Fibroblast of pulmonary artery (primary cell): ENCODE data around the gene SLC35G6.

ENCODE experiments used
- DNase-seq: peaks from one replicate; pipeline ENCODE4 v3.0.0-alpha.2; 2010; ENCODE audit warnings: low read depth
- H3K4me3 ChIP-seq: replicated peaks from 2 replicates; pipeline ENCODE4 v1.5.1; 2011; ENCODE audit warnings: low read depth, mild to moderate bottlenecking, control low read depth, low read length, moderate library complexity
- TF ChIP-seq, protein P1 (sequence below): IDR thresholded peaks from 2 replicates; pipeline ENCODE4 v1.5.1; 2011; ENCODE audit warnings: mild to moderate bottlenecking, control low read depth, low read length, inconsistent platforms; ENCODE audit errors: missing control alignments

The SLC35G6 gene

GRCh38 chr17:7443499-7444485 is 37.5 kb upstream of the SLC35G6 start:
- DNase-seq, result peak; percentile 61
- TF ChIP-seq, protein P1, sequence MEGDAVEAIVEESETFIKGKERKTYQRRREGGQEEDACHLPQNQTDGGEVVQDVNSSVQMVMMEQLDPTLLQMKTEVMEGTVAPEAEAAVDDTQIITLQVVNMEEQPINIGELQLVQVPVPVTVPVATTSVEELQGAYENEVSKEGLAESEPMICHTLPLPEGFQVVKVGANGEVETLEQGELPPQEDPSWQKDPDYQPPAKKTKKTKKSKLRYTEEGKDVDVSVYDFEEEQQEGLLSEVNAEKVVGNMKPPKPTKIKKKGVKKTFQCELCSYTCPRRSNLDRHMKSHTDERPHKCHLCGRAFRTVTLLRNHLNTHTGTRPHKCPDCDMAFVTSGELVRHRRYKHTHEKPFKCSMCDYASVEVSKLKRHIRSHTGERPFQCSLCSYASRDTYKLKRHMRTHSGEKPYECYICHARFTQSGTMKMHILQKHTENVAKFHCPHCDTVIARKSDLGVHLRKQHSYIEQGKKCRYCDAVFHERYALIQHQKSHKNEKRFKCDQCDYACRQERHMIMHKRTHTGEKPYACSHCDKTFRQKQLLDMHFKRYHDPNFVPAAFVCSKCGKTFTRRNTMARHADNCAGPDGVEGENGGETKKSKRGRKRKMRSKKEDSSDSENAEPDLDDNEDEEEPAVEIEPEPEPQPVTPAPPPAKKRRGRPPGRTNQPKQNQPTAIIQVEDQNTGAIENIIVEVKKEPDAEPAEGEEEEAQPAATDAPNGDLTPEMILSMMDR, result no peak
- no peak overlapping the region for H3K4me3 ChIP-seq

- DNase-seq, result no peak
- H3K4me3 ChIP-seq, result peak within 1 kb of the TSS; percentile 34
- TF ChIP-seq, protein P1, result no peak
These were observed 36.3 kb upstream of the SLC35G6 start, which contains the start of gene CHRNB1 for GRCh38 chr17:7444682-7445618. CHRNB1 (plus strand) TSS chr17:7445061; CDS start chr17:7445128, 67 bp downstream.

DNA sequence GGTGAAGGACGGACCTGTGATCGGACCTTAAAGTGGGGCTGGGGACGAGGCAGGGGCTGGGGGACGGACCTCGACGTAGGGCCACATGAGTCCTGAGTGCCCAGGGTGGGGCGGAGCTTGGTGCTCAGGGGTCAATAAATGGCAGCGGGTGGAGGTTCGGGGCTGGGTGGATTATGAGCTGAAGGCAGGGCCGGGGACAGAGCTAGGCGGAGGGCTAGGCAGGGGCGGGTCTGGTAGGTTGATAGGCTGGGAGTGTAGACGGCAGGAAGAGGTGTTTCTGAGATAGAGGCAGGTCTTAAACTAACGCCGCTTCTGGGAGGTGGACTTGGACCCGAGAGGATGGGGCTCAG is 35.7 kb upstream of the SLC35G6 start:
- TF ChIP-seq, protein P1, result no peak
- DNase-seq, result no peak
- H3K4me3 ChIP-seq, result peak overlapping the region; percentile 34

GRCh38 chr17:7448461-7448860 is 32.8 kb upstream of the SLC35G6 start:
- no peak for DNase-seq
- H3K4me3 ChIP-seq, result no peak overlapping the region
- TF ChIP-seq, protein P1, result no peak

GRCh38 chr17:7459961-7460545 is 21.2 kb upstream of the SLC35G6 start:
- no peak overlapping the region for H3K4me3 ChIP-seq
- TF ChIP-seq, protein P1, result no peak
- no peak for DNase-seq

DNA sequence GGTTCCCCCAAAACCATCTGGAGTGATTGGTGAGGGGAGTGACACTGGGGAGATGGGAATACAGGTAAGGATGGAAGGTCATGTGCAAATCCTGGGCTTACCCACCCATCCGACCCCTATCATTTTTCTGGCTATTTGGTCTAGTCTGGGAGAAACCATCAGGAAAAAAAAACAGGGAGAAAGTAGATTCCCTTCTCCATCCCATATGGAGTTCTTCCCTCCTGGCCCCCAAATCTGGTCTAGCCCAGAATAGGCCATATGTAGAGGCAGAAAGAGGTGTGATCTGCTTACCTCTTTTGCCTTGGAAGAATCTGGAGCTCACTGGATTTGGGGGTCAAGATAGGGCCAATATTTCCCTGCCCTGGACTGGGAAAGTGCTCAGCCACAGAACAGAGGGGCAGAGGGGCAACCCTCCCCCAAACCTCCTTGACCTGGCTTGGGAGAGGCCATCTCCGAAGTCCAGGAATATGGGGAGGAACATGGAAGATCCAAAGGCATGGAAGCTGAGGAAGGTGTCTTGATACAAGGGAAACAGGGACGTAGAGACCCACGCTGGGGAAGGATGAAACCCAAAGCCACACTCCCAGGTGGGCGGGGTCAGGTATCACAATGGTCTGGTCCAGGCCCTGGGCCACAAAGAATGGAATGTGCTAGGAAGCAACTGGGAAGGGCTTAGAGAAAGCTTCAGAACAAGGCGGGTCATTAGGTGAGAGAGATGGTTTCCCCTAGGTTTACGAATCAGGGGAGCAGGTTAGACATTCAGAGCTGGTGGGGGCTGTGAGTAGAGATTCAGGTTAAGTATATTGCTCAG is 20.2 kb upstream of the SLC35G6 start:
- H3K4me3 ChIP-seq, result no peak overlapping the region
- TF ChIP-seq, protein P1, result no peak

More for the DNA sequence above, 20.2 kb upstream of the SLC35G6 start:
- DNase-seq, result no peak
